Effector CD8-positive, alpha-beta T cell (primary cell): Measurements from ENCODE around the gene GPATCH4.
A peak's percentile ranks its signal among the peaks of the same experiment; 100 is the strongest.
"Not testable (repeated sequence)": the region's sequence is repeated elsewhere in the genome, so short reads cannot be mapped to it uniquely, and the experiment has no call there.

Source experiments
- DNase-seq: peaks from one replicate; lab custom pipeline; 2025; lab: John Stamatoyannopoulos, UW
- total RNA-seq, 4 experiments: gene quantifications; one replicate each; lab custom pipeline; 2026; lab: John Stamatoyannopoulos, UW

GPATCH4 gene
- total RNA-seq, result 25.9 to 84.9 (median 35.3) reads per million in 4 experiments

DNA sequence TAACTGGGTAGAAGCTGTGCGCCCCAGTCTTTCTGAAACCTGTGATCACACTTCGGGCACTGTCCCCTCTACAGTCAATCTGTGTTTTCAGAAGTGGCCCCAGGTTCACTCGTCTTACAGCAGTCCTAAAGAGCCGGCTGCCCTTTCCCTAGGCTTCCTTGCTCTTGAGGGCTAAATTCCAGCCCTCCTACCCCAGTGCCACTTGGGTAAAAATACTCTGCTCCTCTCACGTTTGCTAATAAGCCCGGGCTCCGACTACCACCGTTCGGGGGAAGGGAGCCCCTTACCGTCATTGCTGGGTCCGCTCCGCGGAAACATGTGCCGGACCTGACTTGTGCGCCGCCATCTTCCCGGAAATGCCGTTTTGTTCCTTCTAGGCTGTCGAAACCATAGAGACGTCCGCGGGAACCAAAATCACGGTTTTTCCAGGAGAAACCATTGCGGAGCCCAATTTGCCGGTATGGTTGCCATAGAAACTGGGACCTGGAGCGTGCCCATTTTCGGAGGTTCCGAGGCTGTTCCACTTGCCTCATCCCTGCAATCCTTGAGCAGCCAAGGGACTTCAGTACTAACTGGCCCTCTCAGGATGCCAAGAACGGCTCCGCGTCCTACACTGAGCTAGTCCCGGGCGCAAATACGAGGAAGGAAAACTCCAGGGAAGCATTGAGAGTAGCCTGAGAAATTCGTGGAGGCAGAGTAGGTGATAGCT lies at the start of gene GPATCH4:
Gene GPATCH4, minus strand, starts transcription at position 358 of the 709 bp plus-strand sequence.
- peak; percentile 63 for DNase-seq

DNA sequence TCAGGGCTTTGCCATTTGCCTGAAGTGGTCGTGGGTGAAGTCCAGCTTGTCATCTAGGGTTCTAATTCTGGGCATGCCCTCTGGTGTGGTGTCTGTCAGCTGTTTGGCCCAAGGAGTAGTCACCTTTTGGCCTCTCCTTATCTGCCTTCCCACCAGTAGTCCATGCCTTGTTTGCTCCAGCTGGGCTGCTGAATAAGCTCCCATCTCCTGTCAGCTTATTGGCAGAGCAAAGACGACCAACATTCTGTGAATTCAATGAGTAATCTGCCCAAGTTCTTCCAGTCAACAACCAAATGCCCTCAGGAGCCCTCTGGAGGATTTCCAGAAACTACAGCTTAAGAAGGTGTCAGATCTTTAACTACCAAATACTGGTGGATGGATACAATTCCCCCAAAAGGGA lies 47.7 kb upstream of the GPATCH4 start:
- no peak for DNase-seq

DNA sequence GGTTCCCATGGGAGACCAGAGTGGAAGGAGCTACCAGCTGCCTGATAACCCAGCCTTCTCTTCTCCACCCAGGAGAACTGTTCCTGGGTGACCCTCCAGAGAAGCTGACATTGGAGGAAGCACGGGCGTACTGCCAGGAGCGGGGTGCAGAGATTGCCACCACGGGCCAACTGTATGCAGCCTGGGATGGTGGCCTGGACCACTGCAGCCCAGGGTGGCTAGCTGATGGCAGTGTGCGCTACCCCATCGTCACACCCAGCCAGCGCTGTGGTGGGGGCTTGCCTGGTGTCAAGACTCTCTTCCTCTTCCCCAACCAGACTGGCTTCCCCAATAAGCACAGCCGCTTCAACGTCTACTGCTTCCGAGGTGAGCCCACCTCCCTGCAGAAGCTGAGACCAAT lies 47.2 kb upstream of the GPATCH4 start:
- no peak for DNase-seq

DNA sequence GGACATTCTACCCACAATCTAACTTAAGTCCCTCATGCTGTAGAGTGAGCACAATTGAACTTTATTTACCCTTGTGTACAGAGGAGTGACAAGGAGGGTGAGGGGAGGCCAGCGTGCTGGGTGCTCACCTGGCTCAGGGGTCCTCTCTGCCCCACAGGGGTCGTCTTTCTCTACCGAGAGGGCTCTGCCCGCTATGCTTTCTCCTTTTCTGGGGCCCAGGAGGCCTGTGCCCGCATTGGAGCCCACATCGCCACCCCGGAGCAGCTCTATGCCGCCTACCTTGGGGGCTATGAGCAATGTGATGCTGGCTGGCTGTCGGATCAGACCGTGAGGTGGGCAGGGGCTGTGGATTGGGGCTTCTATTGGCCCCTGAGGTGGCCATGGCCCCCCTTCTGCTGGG lies 46.1 kb upstream of the GPATCH4 start:
- DNase-seq, result no peak

DNA sequence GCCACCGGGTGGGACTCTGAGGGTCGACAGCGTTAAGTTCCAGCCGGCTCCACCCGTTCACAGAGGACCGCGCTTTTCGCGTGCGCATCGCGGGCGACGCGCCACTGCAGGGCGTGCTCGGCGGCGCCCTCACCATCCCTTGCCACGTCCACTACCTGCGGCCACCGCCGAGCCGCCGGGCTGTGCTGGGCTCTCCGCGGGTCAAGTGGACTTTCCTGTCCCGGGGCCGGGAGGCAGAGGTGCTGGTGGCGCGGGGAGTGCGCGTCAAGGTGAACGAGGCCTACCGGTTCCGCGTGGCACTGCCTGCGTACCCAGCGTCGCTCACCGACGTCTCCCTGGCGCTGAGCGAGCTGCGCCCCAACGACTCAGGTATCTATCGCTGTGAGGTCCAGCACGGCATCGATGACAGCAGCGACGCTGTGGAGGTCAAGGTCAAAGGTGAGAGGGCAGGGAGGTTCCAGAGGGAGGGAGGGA lies 45.5 kb upstream of the GPATCH4 start:
- DNase-seq, result no peak

DNA sequence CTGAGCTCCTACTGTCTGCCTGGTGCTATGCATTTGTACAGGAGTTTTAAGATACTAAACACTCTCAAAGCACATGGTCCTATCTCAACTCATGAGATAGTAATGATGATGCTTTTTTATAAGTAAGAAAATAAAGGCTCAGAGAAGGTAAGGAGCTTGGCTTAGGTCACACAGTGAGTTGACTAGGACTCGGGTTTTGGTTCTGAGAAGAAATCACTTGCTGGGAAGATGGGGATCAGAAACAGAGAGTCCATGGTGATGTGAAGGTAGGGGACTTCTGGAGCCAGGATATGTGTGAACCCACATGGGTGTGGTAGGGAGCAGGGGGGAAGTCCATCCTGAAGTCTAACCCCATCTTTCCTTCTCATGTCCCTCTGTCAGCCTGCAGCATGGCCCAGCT lies 44.4 kb upstream of the GPATCH4 start:
- DNase-seq, result no peak

DNA sequence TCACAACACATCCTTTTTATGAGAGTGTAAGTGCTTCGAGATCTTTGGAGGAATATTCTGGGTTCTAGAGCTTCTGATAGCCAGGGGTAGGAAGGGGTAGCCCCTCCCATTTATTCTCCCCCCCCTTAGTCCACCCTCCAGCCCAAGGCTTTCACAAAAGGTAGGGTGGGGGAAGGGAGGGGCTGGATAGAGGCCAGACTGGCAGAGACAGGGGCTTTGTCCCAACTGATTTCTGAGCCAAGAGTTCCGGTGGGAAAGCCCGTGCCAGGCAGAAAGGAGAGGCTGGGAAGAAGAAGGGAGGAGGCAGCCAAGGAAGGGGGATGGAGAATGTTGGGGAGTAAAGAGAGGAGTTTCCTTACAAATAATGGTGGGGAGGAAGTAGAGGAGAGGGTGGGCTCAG lies 43.8 kb upstream of the GPATCH4 start:
- DNase-seq, result no peak

DNA sequence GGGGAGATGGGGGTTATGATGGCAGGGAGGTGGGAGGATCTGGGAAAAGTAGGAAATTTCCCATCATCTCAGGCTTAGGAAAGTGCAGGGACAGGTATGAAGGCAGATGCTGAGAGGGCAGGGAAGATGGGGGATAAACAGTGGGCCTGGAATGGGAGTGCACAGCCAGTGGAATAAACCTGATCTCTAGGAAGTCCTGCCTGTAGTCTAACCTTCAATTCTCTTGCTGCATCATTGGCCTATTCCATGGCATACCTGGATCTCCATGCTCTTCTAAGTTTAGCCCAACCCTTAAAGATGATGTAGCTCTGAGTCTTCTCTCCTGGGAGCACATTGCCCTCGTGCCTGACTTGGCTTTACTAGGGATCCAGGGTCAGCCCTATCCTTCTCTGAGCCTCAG lies 43.4 kb upstream of the GPATCH4 start:
- no peak for DNase-seq

DNA sequence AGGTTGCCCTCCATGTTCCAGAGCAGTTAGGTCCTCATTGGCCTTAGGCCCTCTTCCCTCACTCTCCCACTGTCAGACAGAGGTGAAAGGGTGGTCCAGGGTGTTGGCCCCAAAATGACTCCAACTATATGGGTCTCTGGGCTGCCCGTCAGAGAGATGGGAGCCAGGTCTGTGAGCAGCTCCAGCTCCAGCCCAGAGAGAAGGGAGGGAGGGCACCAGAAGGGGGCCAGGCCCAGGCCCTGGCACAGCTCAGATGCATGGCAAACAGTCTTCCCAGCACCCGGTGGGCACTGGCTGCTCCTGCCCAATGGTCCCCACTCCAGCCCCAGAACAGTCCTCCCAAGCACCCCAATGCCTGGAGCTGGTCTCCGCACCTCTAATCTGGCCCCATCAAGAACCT lies 42.9 kb upstream of the GPATCH4 start:
- DNase-seq, result no peak

DNA sequence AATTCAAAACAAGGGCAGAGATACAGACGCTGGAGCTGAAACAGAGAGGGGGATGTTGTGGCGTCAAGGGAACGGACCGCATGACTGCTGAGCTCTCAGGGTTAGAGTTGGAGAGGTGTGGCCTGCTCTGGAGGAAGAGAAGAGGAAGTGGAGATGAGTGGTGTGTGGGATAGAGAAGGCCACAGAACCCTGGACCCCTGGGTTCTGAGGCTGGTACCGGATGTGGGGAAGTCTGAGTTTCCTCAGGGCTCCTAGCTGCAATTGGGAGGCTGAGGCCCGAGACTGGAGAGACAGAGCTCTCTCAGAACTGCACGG lies 42.5 kb upstream of the GPATCH4 start:
- DNase-seq, result no peak

DNA sequence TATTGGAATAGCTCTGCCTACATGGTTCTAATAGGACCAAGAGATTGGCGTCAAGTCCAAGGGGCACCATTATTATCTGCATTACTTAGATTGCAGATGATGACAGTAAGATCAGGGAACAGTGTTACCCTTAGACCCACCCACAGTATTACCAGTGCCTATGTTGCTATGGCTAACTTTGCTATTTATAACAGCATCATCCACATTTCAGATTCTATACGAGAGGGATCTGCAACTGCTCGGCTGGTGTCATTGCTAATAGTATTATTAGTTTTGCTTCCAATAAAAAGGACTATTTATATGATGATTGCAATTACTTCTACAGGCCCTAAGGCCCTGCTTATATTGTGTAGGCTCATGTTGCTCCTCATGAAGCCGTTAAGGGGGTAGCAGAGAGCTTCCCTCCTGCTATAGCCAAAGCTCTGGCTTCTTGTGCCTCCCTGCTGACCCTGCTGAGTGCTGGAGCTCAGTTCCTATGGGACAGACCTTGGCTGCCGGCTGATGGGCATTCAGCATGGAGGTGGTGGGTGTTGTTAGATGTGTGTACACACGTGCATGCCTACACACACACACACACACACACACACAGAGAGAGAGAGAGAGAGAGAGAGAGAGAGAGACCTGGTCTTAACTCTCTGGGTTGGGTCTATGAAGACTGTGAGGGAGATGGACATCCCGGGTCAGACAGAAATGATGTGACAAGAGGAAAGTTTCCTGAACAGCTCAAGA lies 41.9 kb upstream of the GPATCH4 start:
- DNase-seq, result no peak

DNA sequence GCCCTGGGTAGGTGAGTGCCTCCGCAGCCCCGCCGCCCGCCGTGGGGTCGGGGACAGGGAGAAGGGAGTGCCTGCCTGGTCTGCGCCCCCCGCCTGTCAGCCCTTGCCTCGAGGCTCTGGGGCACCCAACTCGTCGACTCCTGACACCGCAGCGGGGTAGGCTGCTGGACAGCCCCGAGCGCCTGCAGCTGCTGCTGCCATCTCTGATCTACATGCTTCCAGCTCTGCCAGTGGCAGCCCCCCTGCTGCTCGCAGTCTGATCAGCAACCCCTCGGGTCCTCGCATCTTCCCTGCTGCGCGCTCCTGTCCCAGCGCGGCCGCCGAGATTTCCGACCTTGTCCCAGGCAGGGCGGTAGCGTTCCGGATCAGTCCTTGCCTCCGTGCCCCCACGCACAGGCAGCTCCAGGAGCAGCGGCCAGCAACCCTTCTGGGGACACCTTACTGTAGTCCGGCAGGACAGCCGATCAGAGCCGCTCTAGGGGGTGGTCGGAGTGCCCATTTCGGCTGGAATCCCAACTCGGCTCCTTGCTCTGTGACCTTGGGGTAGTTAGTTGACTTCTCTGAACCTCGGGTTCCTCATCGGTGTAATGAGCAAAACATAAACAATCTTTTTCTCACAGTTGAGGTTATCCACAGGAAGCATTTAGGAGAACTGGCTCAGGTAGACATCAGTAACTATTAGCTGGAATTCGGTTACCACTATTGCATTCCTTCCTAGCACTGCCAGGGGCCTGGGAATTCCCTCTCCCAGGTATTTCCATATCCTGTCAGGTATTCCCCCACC lies 41.2 kb upstream of the GPATCH4 start:
- no peak for DNase-seq

DNA sequence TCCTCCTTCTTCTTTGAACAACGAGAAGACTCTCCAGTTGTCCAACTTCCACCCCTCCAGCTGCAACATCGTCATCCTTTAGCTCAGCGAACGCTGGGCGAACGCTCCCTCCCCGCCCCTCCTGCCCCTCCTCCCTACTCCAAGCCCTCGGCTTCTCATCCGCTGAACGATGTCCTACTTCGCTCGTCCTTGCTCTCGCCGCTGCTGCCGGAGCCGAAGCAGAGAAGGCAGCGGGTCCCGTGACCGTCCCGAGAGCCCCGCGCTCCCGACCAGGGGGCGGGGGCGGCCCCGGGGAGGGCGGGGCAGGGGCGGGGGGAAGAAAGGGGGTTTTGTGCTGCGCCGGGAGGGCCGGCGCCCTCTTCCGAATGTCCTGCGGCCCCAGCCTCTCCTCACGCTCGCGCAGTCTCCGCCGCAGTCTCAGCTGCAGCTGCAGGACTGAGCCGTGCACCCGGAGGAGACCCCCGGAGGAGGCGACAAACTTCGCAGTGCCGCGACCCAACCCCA lies 40.5 kb upstream of the GPATCH4 start, which contains the start of gene BCAN:
Gene BCAN, plus strand, starts transcription at position 357 of the 504 bp plus-strand sequence. CDS start 3,938 bp downstream, outside the sequence.
- no peak for DNase-seq

DNA sequence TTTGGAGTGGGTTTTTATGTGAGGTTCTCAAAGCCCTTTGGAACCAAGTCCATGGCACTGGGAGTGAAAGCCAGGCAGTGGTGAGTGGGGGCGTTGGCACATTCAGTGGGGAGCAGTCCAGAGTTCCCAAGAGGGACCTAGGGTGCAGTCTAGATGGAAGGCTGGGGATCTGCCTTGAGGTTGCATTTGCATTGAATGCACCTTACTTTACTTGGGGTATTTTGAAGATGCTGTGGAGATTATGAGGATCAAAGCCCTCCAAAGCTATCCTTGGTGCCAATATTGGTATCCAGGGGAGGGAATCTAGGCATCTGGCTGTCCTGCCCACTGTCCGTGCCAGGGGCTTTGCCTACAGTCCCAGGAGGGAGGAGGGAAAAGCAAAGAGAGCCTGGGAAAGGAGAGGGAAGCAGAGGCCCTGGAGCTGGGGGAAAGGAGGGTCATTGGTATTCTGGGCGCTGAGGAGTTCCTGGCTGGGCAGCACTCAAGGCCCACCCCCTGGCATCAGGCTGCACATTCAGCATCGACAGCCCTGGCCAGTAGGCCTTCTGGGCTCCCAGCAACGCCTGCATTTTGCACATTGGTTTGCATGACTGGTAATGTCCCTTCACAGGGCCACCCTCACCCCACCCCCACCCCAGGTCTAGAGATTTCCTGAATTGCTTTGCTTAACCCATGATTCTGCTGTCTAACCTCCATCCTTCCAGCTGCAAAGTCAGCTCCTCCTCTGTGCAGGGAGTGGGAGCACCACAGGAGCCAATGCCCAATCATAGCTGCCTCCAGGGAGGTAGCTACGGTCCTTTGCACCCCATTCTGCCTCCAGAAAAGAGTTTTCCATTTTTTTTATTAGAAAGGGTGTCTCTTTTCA lies 39.8 kb upstream of the GPATCH4 start:
- no peak for DNase-seq

DNA sequence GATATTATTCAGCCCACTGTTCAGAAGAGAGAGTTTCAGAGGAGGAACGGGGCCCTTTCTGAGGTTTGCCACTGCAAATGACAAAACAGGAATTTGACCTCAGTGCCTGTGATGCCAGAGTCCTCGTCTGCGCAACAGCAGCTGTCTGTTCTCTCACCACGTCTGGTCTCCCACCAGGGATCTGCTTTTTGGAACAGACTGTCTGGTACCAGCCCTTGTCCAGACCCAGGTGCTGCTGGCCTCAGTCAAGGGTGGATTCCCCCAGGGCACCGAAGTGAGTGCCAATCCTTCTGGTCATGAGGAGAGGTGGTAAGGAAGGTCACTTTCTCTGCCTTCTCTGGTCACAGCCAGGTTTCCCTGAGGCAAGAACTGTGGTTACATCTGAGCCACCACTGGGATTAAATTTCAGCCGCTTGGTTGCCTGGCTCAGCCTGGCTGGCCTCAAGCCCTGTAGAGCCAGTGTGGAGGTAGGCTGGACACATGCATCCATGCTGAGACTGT lies 38.4 kb upstream of the GPATCH4 start:
- no peak for DNase-seq

DNA sequence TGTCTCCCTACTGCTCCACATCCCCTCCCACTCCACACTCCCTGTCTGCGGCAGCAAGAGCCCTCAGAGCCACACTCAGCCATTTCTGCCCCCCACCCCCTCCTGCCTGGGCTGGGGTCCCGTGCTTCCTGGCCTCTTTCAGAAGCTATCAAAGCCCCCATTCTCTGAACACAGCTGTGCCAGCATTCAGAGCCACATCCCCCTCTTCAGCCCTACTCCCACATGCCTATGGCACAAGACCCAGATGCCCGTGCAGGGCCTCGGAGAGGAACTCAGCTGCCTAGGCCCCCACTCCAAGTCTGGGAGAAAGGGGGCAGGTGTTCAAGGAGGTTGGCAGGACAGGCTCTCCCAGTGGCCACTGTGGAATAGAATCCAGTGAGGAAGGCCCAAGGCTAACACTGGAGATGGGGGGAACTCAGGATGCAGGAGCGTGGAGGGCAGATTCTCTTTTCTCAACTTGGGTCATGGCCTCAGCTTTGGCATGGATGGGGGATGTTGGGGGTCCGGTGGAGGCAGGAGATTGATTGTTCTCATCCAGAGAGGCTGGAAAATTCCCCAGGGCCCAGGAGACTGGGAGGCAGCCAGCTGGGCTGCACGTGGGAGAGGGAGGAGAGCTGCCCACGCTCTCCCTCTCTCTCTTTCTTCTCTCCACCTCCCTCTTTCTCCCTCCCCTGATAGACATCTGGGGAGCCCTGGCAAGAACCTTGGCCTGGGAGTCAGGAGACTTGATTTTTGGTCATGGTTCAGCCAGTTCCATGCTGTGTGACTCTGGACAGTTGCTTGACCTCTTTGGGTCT lies 37.1 kb upstream of the GPATCH4 start:
- DNase-seq, result no peak

DNA sequence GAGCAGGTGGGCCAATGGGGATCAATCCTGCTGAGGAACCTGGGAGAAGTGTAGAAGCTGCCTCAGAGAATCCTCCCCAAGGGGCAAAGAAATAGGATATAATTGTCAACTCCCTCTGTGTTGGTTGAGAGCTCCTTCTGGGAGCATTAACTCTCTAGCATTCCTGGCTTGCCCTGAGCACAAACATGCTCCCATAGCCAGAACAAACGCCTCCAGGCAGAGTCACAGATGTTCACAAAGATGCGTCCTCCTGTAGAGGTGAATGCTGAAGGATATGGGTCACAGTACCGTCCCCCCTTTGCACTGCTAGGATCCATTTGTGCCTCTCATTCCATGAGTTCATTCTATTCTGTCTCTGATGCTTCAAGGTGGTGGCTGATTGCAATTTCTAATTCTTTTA lies 31.1 kb upstream of the GPATCH4 start:
- DNase-seq, result no peak

DNA sequence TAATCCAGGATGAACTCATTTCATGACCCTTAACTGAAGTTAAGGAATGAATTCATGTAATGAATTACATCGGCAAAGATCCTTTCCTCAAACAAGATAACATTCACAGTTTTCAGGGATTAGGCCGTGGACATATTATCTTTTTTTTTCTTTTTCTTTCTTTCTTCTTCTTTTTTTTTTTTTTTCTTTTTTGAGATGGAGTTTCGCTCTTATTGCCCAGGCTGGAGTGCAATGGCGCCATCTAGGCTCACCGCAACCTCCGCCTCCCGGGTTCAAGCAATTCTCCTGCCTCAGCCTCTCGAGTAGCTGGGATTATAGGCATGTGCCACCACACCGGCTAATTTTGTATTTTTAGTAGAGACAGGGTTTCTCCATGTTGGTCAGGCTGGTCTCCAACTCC lies 29.9 kb upstream of the GPATCH4 start:
- DNase-seq, result not testable (repeated sequence)

DNA sequence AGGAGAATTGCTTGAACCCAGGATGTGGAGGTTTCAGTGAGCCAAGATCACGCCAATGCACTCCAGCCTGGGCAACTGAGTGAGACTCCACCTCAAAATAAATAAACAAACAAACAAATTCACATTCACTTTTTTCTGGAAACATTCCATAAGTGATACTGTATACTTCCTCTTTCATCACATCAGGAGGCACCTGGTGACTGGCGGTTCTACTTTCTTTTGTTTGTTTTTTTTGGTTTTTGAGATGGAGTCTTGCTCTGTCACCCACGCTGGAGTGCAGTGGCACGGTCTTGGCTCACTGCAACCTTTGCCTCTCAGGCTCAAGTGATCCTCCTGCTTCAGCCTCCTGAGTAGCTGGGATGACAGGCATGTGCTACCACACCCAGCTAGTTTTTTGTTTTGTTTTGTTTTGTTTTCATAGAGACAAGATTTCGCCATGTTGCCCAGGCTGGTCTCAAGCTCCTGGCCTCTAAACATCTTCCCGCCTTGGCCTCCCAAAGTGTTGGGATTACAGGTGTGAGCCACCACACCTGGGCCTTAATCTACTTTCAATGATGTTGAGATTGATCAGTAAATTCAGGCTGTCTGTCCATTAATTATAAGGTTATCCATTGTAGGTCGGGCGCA lies 28.7 kb upstream of the GPATCH4 start:
- DNase-seq, result no peak

DNA sequence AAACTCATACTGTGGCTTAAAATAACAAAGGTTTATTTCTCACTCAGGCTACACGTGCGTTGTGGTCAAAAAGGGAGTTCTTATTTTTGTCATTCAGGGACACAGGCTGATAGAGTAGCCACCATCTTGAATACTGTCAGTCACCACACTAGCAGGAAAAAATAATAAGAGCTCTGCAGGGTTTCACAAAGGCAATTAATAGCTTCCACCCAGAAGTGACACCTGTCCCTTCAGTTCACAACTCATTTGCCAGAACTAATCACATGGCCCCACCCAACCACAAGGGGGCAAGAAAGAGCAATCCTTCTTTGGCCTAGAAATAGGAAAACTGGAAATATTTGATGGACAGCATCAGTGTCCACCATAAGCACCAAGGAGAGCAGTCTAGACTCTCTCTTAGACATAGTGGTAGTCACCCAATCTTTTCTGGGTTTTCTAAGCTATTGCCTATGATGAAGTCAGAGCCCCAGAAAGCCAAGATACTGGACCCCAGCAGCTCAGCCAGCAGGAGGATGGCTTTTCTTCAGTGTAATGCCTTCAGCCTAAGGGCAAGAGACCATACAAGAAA lies 26.1 kb upstream of the GPATCH4 start:
- peak; percentile 15 for DNase-seq
